HL-60/S4 treated with phorbol 12-myristate 13-acetate at 8.2 ng/mL for 4 days and 3 days (cell line): ENCODE data around the gene OFD1.
"Not testable (repeated sequence)": the region's sequence is repeated elsewhere in the genome, so short reads cannot be mapped to it uniquely, and the experiment has no call there.

ENCODE experiments used
- in situ Hi-C: fragments of 300-500 bp; cut with MboI; formaldehyde crosslinking; loops from 2 replicates; pipeline ENCODE4 v1.15.0; 2022; ENCODE audit warnings: low sequenced_read_pairs

Gene OFD1

GRCh38 chrX:13703135-13703534, 31.4 kb upstream of the OFD1 start:
- in situ Hi-C loops: no loop called here

- in situ Hi-C loops: no loop called here
Observed at GRCh38 chrX:13703589-13703988, 31.0 kb upstream of the OFD1 start.

GRCh38 chrX:13711141-13711540, 23.4 kb upstream of the OFD1 start:
- in situ Hi-C loops: no loop called here

GRCh38 chrX:13716455-13716854, 18.1 kb upstream of the OFD1 start:
- in situ Hi-C loops: no loop called here

GRCh38 chrX:13716905-13717304, 17.6 kb upstream of the OFD1 start:
- in situ Hi-C loops: no loop called here

GRCh38 chrX:13717700-13718472, 16.7 kb upstream of the OFD1 start:
- in situ Hi-C loops: no loop called here

- in situ Hi-C loops: no loop called here
Observed at GRCh38 chrX:13719192-13719856, 15.2 kb upstream of the OFD1 start.

- in situ Hi-C loops: no loop called here
Observed at GRCh38 chrX:13721371-13721770, 13.2 kb upstream of the OFD1 start.

- in situ Hi-C loops: no loop called here
Observed at GRCh38 chrX:13721819-13722519, 12.6 kb upstream of the OFD1 start.

GRCh38 chrX:13724878-13725277, 9.7 kb upstream of the OFD1 start:
- in situ Hi-C loops: not testable (repeated sequence)

GRCh38 chrX:13726583-13726982, 8.0 kb upstream of the OFD1 start:
- in situ Hi-C loops: not testable (repeated sequence)

GRCh38 chrX:13730523-13730922, 4.0 kb upstream of the OFD1 start:
- in situ Hi-C loops: not testable (repeated sequence)

- in situ Hi-C loops: no loop called here
Observed at GRCh38 chrX:13732246-13733067, 2.1 kb upstream of the OFD1 start.

- in situ Hi-C loops: no loop called here
Observed at GRCh38 chrX:13733506-13733905, 1.0 kb upstream of the OFD1 start.

GRCh38 chrX:13741695-13742094, 7.1 kb downstream of the OFD1 start:
- in situ Hi-C loops: no loop called here

- in situ Hi-C loops: no loop called here
Observed at GRCh38 chrX:13742397-13743176, 8.0 kb downstream of the OFD1 start.

- in situ Hi-C loops: no loop called here
Observed at GRCh38 chrX:13747836-13748235, 13.3 kb downstream of the OFD1 start.

- in situ Hi-C loops: no loop called here
Observed at GRCh38 chrX:13748486-13748885, 13.9 kb downstream of the OFD1 start.

GRCh38 chrX:13750204-13750603, 15.7 kb downstream of the OFD1 start:
- in situ Hi-C loops: no loop called here

GRCh38 chrX:13750812-13751211, 16.3 kb downstream of the OFD1 start:
- in situ Hi-C loops: no loop called here
